OCI-LY3 (cell line): ENCODE results near the gene A4GALT.
"Not testable (repeated sequence)": the region's sequence is repeated elsewhere in the genome, so short reads cannot be mapped to it uniquely, and the experiment has no call there.

Source experiments
- EZH2phosphoT487 ChIP-seq: fragments of 200-600 bp; shearing (Covaris generic); IDR thresholded peaks from 2 replicates; pipeline ENCODE4 v1.6.1; 2018; ENCODE audit warnings: antibody characterized with exemption, mixed run types, low read depth
- TF ChIP-seq, protein P1 (sequence below): fragments of 200-600, 300-600 bp; sonication (generic); IDR thresholded peaks from 2 replicates; pipeline ENCODE4 v1.5.1; 2014; ENCODE audit warnings: antibody characterized with exemption, low read length, low read depth

DNA sequence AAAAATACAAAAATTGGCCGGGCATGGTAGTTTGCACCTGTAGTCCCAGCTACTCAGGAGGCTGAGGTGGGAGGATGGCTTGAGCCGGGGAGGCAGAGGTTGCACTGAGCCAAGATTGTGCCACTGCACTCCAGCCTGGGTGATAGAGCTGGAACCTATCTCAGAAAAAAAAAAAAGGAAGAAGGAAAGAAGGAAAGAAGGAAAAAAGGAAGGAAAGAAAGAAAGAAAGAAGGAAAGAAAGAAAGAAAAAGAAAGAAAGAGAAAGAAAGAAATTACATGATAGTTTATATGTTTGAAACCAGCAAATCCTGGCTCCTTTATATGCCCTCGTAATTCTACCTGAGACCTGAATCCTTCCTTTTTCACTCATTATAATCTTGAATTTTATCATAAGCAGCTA lies 54.3 kb downstream of the A4GALT start:
- TF ChIP-seq, protein P1, sequence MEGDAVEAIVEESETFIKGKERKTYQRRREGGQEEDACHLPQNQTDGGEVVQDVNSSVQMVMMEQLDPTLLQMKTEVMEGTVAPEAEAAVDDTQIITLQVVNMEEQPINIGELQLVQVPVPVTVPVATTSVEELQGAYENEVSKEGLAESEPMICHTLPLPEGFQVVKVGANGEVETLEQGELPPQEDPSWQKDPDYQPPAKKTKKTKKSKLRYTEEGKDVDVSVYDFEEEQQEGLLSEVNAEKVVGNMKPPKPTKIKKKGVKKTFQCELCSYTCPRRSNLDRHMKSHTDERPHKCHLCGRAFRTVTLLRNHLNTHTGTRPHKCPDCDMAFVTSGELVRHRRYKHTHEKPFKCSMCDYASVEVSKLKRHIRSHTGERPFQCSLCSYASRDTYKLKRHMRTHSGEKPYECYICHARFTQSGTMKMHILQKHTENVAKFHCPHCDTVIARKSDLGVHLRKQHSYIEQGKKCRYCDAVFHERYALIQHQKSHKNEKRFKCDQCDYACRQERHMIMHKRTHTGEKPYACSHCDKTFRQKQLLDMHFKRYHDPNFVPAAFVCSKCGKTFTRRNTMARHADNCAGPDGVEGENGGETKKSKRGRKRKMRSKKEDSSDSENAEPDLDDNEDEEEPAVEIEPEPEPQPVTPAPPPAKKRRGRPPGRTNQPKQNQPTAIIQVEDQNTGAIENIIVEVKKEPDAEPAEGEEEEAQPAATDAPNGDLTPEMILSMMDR, result not testable (repeated sequence)
- not testable (repeated sequence) for TF ChIP-seq EZH2phosphoT487
